Bone marrow (tissue), 2 donors: Measurements from ENCODE around the gene SDK2.

ENCODE experiments used
- DNase-seq, 2 donors: peaks; one replicate each; lab custom pipeline; 2025; lab: John Stamatoyannopoulos, UW

The SDK2 gene

GRCh38 chr17:73420897-73421296 lies 223.3 kb downstream of the SDK2 start:
- DNase-seq, result no peak

- DNase-seq, result no peak
Observed at GRCh38 chr17:73419881-73420280, 224.4 kb downstream of the SDK2 start.

- DNase-seq, result no peak
Observed at GRCh38 chr17:73419051-73419450, 225.2 kb downstream of the SDK2 start.

- no peak for DNase-seq
Observed at GRCh38 chr17:73415782-73416181, 228.5 kb downstream of the SDK2 start.

- no peak for DNase-seq
Observed at GRCh38 chr17:73414171-73414955, 229.9 kb downstream of the SDK2 start.

GRCh38 chr17:73412914-73413313 lies 231.3 kb downstream of the SDK2 start:
- DNase-seq, result no peak

GRCh38 chr17:73411313-73411747 lies 232.9 kb downstream of the SDK2 start:
- DNase-seq, result no peak

GRCh38 chr17:73410586-73411312 lies 233.5 kb downstream of the SDK2 start:
- DNase-seq, result no peak

GRCh38 chr17:73404246-73404645 lies 240.0 kb downstream of the SDK2 start:
- no peak for DNase-seq

- DNase-seq, result no peak
Observed at GRCh38 chr17:73402466-73402865, 241.8 kb downstream of the SDK2 start.

- no peak for DNase-seq
Observed at GRCh38 chr17:73401911-73402310, 242.3 kb downstream of the SDK2 start.

- no peak for DNase-seq
Observed at GRCh38 chr17:73400915-73401545, 243.2 kb downstream of the SDK2 start.

- no peak for DNase-seq
Observed at GRCh38 chr17:73399056-73399455, 245.2 kb downstream of the SDK2 start.

- no peak for DNase-seq
Observed at GRCh38 chr17:73397856-73398540, 246.2 kb downstream of the SDK2 start.

- no peak for DNase-seq
Observed at GRCh38 chr17:73397278-73397826, 246.9 kb downstream of the SDK2 start.

GRCh38 chr17:73396431-73397277 lies 247.6 kb downstream of the SDK2 start:
- no peak for DNase-seq

- no peak for DNase-seq
Observed at GRCh38 chr17:73394512-73395450, 249.5 kb downstream of the SDK2 start.

- DNase-seq, result no peak
Observed at GRCh38 chr17:73393962-73394361, 250.3 kb downstream of the SDK2 start.

GRCh38 chr17:73393381-73393780 lies 250.9 kb downstream of the SDK2 start:
- no peak for DNase-seq
